ENCODE measurements around the gene TMEM233. TPM values are rescaled to one million over a fixed set of nuclear protein-coding genes. Genes with fewer than 3 reads are reported as not detected.

The TMEM233 gene
- total and polyA plus RNA-seq, 10 of the 15 experiments (the other 5 are each of a cell fraction or from before 2014, with no cell fraction given): not detected

- H3K4me1 ChIP-seq (ENCODE audit: control insufficient read depth, insufficient read depth, low read length): peaks cover 3% of the 10 kb centered on the region
- H3K9ac ChIP-seq (ENCODE audit: control insufficient read depth, insufficient read depth, low read length): no peak overlapping the region
- RAD21 ChIA-PET (ENCODE audit: unreplicated experiment): no interaction called here
- no peaks in the 10 kb centered on the region for H4K20me1 ChIP-seq (ENCODE audit: control insufficient read depth, insufficient read depth)
- CTCF ChIA-PET: interaction anchor here (0.9 to 1.9 kb wide), 3 partner anchors 8 to 19 kb away, joined by 3 to 9 read pairs (median 3); partner anchors contain the start of gene PRKAB1
- FAIRE-seq (no peak), ATAC-seq (no peak), DNase-seq (ENCODE audit: low read depth, low spot score) (no peak)
- WGBS (ENCODE audit: insufficient coverage, insufficient replicate concordance, low lambda C conversion rate, missing lambda C conversion rate): 94% methylated on average over 9 of the region's 9 CpGs
- peaks cover 11% of the 10 kb centered on the region for H3K79me2 ChIP-seq (ENCODE audit: control insufficient read depth, insufficient read depth, low read length)
- TF ChIP-seq PBX3 (IDR thresholded peaks at IDR 0.05; ENCODE audit: insufficient replicate concordance, low read depth, low read length) (no peak), POLR2A (IDR thresholded peaks at IDR 0.05; ENCODE audit: low read depth, low read length) (no peak; the same call in 1 of the 2 replicates), NBN (IDR thresholded peaks at IDR 0.05) (no peak), CREB1 (IDR thresholded peaks at IDR 0.05; ENCODE audit: low read depth) (no peak), CHD2 (IDR thresholded peaks at IDR 0.05; ENCODE audit: borderline replicate concordance, low read depth, low read length) (no peak), STAT3 (IDR thresholded peaks at IDR 0.05; ENCODE audit: low read depth, low read length) (no peak), MYB (IDR thresholded peaks at IDR 0.05; ENCODE audit: borderline replicate concordance, low read depth, low read length) (no peak), TARDBP (IDR thresholded peaks at IDR 0.05; ENCODE audit: borderline replicate concordance) (no peak)
- BruUV-seq (replicated peaks): no TSS peak
- intact Hi-C loops (cut with micrococcal nuclease; ENCODE audit: unreplicated experiment): no loop called here
- H3K4me3 ChIP-seq: no peak overlapping the region
- no peaks in the 10 kb centered on the region for H3K27me3 ChIP-seq (replicated peaks in 1 of 2; ENCODE audit: control insufficient read depth in 2 of 2, insufficient read depth in 2 of 2, low read length in 1 of 2)
- H3K4me2 ChIP-seq (ENCODE audit: control insufficient read depth, insufficient read depth): no peak overlapping the region
- H2AFZ ChIP-seq (ENCODE audit: control insufficient read depth, low read depth, low read length): no peak overlapping the region
- SMC1A ChIA-PET (ENCODE audit: uncharacterized antibody, unreplicated experiment): interaction anchor here (0.6 kb wide), 1 partner anchor 58 kb away, joined by 3 read pairs; no protein-coding TSS in a partner anchor
- in situ Hi-C loops (cut with MboI): no loop called here
- no peak overlapping the region for H3K27ac ChIP-seq (ENCODE audit: control insufficient read depth, insufficient read depth)
- H3K9me3 ChIP-seq (replicated peaks; ENCODE audit: control insufficient read depth, insufficient read depth, low read length): no peaks in the 10 kb centered on the region
- POLR2A ChIA-PET: no interaction called here
- H3K36me3 ChIP-seq (ENCODE audit: control insufficient read depth in 2 of 2, insufficient read depth in 2 of 2, low read length in 1 of 2): peaks cover 37 to 47% of the 10 kb centered on the region in 2 experiments
These were observed 82.4 kb downstream of the TMEM233 start for GRCh38 chr12:119676022-119676421.

Data from GM12878 (cell line).